ENCODE measurements around the gene CCT5.

Gene CCT5

GRCh38 chr5:10249948-10250805 lies at the start of gene CCT5:
Gene CCT5, plus strand, starts transcription at chr5:10250280. Its CDS starts 61 bp downstream, at chr5:10250341.
- no peak for TF ChIP-seq CTCF (IDR thresholded peaks at IDR 0.05)

GRCh38 chr5:10201223-10201868 lies 48.7 kb upstream of the CCT5 start:
- TF ChIP-seq CTCF (IDR thresholded peaks at IDR 0.05): peak; percentile 59

- no peak for TF ChIP-seq CTCF (IDR thresholded peaks at IDR 0.05)
Measured at GRCh38 chr5:10202089-10202910, 47.8 kb upstream of the CCT5 start.

- no peak for TF ChIP-seq CTCF (IDR thresholded peaks at IDR 0.05)
Measured at GRCh38 chr5:10209004-10209403, 41.1 kb upstream of the CCT5 start.

- TF ChIP-seq CTCF (IDR thresholded peaks at IDR 0.05): no peak
Measured at GRCh38 chr5:10213316-10213715, 36.8 kb upstream of the CCT5 start.

- no peak for TF ChIP-seq CTCF (IDR thresholded peaks at IDR 0.05)
Measured at GRCh38 chr5:10214041-10214440, 36.0 kb upstream of the CCT5 start.

- no peak for TF ChIP-seq CTCF (IDR thresholded peaks at IDR 0.05)
Measured at GRCh38 chr5:10215366-10215765, 34.7 kb upstream of the CCT5 start.
